Measurements from ENCODE around the gene C5orf63. TPM values are rescaled to one million over a fixed set of nuclear protein-coding genes. Genes with fewer than 3 reads are reported as not detected.

Gene C5orf63
- total RNA-seq, 4 donors from 2014 or later, result 2.1 to 3.6 (median 3.3) TPM

GRCh38 chr5:127015716-127016115 is 57.6 kb downstream of the C5orf63 start:
- Histone ChIP-seq H3K4me1 (peaks cover 15 to 17% of the 10 kb centered on the region in 2 donors), H3K27me3 (no peaks in the 10 kb centered on the region), H3K4me3 (no peak overlapping the region), H3K9me3 (no peaks in the 10 kb centered on the region), H3K27ac (no peak overlapping the region), H3K36me3 (no peaks in the 10 kb centered on the region)
- no peak for TF ChIP-seq CTCF (IDR thresholded peaks at IDR 0.05 in 4 of 5, conservative IDR thresholded peaks at IDR 0.05 in 1 of 5)
- no peak for TF ChIP-seq POLR2A (IDR thresholded peaks at IDR 0.05)
- in situ Hi-C loops (cut with MboI; ENCODE audit: low sequenced_read_pairs in 4 of 4), result no loop called here
- no peak for ATAC-seq
- intact Hi-C loops (cut with DNase I; ENCODE audit: low total_unique reads), result no loop called here
- DNase-seq, result no peak

DNA sequence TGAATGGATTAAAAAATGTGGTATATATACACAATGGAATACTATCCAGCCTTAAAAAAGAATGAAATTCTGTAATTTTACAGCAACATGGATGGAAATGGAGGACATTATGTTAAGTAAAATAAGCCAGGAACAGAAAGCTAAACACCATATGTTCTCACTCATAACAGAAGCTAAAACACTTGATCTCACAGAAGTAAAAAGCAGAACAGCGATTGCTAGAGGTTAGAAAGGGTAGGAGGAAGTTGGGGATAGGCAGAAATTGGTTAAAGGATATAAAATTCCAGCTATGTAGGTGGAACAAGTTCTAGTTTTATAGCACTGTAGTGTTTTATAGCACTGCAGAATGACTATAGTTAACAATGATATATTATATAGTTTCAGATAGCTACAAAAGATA is 58.7 kb downstream of the C5orf63 start:
- no peaks in the 10 kb centered on the region for H3K9me3 ChIP-seq
- H3K27me3 ChIP-seq, result no peaks in the 10 kb centered on the region
- DNase-seq (no peak), ATAC-seq (no peak)
- TF ChIP-seq CTCF (IDR thresholded peaks at IDR 0.05 in 4 of 5, conservative IDR thresholded peaks at IDR 0.05 in 1 of 5) (no peak), POLR2A (IDR thresholded peaks at IDR 0.05) (no peak)
- H3K4me3 ChIP-seq, result no peak overlapping the region
- intact Hi-C loops (cut with DNase I; ENCODE audit: low total_unique reads) (no loop called here), in situ Hi-C loops (cut with MboI; ENCODE audit: low sequenced_read_pairs in 4 of 4) (no loop called here)
- no peak overlapping the region for H3K27ac ChIP-seq
- H3K4me1 ChIP-seq, result peaks cover 20 to 27% of the 10 kb centered on the region in 2 donors
- no peaks in the 10 kb centered on the region for H3K36me3 ChIP-seq

GRCh38 chr5:127013407-127013806 is 59.9 kb downstream of the C5orf63 start:
- Histone ChIP-seq H3K4me1 (peaks cover 26 to 37% of the 10 kb centered on the region in 2 donors), H3K27me3 (no peaks in the 10 kb centered on the region), H3K36me3 (no peaks in the 10 kb centered on the region), H3K4me3 (no peak overlapping the region), H3K27ac (peak overlapping the region in 1 of 4 donors; percentile 51), H3K9me3 (no peaks in the 10 kb centered on the region)
- intact Hi-C loops (cut with DNase I; ENCODE audit: low total_unique reads), result no loop called here
- DNase-seq (no peak), ATAC-seq (no peak)
- in situ Hi-C loops (cut with MboI; ENCODE audit: low sequenced_read_pairs in 4 of 4), result no loop called here
- TF ChIP-seq POLR2A (IDR thresholded peaks at IDR 0.05) (no peak), CTCF (IDR thresholded peaks at IDR 0.05 in 4 of 5, conservative IDR thresholded peaks at IDR 0.05 in 1 of 5) (no peak)

DNA sequence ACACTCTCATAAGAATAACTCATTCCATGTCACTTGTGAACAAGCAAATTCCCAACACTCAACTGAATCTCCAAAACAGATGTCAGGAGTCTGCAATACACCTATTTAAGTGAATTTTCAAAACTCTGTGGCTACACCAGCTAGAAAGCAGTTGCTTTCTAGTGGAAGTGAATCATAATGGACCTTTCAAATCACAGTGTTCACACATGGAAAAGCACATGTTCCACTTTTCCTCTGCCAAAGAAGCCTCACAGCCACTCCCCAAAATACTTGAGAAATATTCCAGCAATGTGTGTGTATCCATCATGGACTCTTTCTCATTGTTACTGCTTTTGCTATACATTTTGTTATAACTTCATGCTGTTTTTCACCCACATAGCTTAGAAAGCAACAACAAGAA is 60.4 kb downstream of the C5orf63 start:
- intact Hi-C loops (cut with DNase I; ENCODE audit: low total_unique reads), result no loop called here
- Histone ChIP-seq H3K4me3 (no peak overlapping the region), H3K36me3 (no peaks in the 10 kb centered on the region), H3K9me3 (no peaks in the 10 kb centered on the region), H3K27me3 (no peaks in the 10 kb centered on the region), H3K27ac (peak overlapping the region in 2 of 4 donors; percentile 44 to 51), H3K4me1 (peaks cover 31 to 42% of the 10 kb centered on the region in 2 donors)
- TF ChIP-seq POLR2A (IDR thresholded peaks at IDR 0.05) (no peak), CTCF (IDR thresholded peaks at IDR 0.05 in 4 of 5, conservative IDR thresholded peaks at IDR 0.05 in 1 of 5) (no peak)
- DNase-seq, result no peak
- in situ Hi-C loops (cut with MboI; ENCODE audit: low sequenced_read_pairs in 4 of 4), result no loop called here
- ATAC-seq, result no peak

Data from gastrocnemius medialis (tissue), 4 donors.